ENCODE results near the gene DHX35.

DNA sequence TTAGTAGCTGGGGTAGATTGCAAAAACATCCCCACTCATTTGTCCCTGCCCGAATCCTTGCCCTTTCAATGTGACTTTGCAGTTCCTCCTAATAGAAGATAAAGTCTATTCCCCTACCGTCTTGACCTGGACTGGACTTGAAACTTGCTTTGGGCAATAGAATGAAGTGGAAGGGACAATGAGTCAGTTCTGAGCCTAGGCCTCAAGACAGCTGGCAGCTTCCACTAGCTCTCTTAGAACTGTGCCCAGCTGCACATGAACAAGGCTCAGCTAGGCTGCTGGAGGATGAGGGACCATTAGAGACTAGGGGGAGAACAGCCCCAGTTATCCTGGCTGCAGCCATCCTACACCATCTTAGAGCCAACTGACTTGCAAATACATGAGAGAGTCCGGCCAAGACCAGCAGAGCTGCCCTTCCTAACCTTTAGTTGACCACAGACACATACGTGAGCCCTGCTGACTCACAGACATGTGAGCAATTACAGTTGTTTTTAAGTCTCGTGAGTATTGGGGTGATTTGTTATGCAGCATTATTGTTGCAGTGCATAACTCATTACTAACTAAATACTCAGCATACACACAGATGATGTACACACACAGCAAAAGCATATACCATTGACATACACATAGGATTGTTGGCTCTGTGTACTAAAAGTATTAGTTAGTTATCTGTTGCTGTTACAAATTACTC lies 105.5 kb downstream of the DHX35 start:
- no peak for TF ChIP-seq EP300 (conservative IDR thresholded peaks at IDR 0.05; ENCODE audit: poor library complexity, severe bottlenecking)
- TF ChIP-seq EZH2 (IDR thresholded peaks at IDR 0.05; ENCODE audit: borderline replicate concordance, insufficient read depth, low read length, poor library complexity, severe bottlenecking) = no peak
- TF ChIP-seq, protein P1, sequence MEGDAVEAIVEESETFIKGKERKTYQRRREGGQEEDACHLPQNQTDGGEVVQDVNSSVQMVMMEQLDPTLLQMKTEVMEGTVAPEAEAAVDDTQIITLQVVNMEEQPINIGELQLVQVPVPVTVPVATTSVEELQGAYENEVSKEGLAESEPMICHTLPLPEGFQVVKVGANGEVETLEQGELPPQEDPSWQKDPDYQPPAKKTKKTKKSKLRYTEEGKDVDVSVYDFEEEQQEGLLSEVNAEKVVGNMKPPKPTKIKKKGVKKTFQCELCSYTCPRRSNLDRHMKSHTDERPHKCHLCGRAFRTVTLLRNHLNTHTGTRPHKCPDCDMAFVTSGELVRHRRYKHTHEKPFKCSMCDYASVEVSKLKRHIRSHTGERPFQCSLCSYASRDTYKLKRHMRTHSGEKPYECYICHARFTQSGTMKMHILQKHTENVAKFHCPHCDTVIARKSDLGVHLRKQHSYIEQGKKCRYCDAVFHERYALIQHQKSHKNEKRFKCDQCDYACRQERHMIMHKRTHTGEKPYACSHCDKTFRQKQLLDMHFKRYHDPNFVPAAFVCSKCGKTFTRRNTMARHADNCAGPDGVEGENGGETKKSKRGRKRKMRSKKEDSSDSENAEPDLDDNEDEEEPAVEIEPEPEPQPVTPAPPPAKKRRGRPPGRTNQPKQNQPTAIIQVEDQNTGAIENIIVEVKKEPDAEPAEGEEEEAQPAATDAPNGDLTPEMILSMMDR (IDR thresholded peaks at IDR 0.05; ENCODE audit: poor library complexity, severe bottlenecking) = no peak
- no peak for TF ChIP-seq POLR2AphosphoS5 (IDR thresholded peaks at IDR 0.05)
- TF ChIP-seq, protein P2, sequence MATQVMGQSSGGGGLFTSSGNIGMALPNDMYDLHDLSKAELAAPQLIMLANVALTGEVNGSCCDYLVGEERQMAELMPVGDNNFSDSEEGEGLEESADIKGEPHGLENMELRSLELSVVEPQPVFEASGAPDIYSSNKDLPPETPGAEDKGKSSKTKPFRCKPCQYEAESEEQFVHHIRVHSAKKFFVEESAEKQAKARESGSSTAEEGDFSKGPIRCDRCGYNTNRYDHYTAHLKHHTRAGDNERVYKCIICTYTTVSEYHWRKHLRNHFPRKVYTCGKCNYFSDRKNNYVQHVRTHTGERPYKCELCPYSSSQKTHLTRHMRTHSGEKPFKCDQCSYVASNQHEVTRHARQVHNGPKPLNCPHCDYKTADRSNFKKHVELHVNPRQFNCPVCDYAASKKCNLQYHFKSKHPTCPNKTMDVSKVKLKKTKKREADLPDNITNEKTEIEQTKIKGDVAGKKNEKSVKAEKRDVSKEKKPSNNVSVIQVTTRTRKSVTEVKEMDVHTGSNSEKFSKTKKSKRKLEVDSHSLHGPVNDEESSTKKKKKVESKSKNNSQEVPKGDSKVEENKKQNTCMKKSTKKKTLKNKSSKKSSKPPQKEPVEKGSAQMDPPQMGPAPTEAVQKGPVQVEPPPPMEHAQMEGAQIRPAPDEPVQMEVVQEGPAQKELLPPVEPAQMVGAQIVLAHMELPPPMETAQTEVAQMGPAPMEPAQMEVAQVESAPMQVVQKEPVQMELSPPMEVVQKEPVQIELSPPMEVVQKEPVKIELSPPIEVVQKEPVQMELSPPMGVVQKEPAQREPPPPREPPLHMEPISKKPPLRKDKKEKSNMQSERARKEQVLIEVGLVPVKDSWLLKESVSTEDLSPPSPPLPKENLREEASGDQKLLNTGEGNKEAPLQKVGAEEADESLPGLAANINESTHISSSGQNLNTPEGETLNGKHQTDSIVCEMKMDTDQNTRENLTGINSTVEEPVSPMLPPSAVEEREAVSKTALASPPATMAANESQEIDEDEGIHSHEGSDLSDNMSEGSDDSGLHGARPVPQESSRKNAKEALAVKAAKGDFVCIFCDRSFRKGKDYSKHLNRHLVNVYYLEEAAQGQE (IDR thresholded peaks at IDR 0.05; ENCODE audit: borderline replicate concordance) = no peak
- no peak for TF ChIP-seq SMC3 (conservative IDR thresholded peaks at IDR 0.05; ENCODE audit: poor library complexity)
- no peak for TF ChIP-seq RAD21 (conservative IDR thresholded peaks at IDR 0.05)
- TF ChIP-seq MXI1 (conservative IDR thresholded peaks at IDR 0.05; ENCODE audit: poor library complexity, severe bottlenecking) = no peak
- TF ChIP-seq TAF1 (IDR thresholded peaks at IDR 0.05; ENCODE audit: low read depth) = no peak

Data from neural cell (in vitro differentiated cells).